ENCODE results near the gene NBPF14.
"Not testable (repeated sequence)": the region's sequence is repeated elsewhere in the genome, so short reads cannot be mapped to it uniquely, and the experiment has no call there.

DNA sequence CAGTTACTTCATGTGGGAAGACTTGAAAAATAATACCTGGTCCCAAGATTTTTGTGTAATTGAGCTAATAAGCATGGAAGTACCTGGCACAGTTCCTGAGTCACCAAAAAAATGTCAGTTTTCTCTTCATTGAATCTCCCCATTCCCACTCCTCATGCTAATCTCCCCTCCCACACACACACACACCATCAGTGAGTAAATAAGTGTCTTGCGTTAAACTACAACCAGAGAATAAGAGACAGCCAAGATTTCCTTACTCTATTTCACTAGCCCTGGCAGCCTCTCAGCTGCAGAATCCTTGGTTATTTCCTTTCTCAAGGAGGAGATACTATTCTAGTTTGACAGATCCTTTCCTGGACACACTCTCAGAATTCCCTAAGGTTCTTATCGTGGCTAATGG is 9.5 kb upstream of the NBPF14 start:
- not testable (repeated sequence) for TF ChIP-seq POLR2AphosphoS5 (IDR thresholded peaks at IDR 0.05; ENCODE audit: low read depth, low read length); RNF2 (IDR thresholded peaks at IDR 0.05; ENCODE audit: borderline replicate concordance, low read depth, low read length, missing control alignments, poor library complexity, severe bottlenecking); BRCA1 (IDR thresholded peaks at IDR 0.05; ENCODE audit: low read depth, low read length)

Measured in H1 (cell line).